ENCODE data around the gene DYNLT3.

DYNLT3 gene, protein sequence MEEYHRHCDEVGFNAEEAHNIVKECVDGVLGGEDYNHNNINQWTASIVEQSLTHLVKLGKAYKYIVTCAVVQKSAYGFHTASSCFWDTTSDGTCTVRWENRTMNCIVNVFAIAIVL

DNA sequence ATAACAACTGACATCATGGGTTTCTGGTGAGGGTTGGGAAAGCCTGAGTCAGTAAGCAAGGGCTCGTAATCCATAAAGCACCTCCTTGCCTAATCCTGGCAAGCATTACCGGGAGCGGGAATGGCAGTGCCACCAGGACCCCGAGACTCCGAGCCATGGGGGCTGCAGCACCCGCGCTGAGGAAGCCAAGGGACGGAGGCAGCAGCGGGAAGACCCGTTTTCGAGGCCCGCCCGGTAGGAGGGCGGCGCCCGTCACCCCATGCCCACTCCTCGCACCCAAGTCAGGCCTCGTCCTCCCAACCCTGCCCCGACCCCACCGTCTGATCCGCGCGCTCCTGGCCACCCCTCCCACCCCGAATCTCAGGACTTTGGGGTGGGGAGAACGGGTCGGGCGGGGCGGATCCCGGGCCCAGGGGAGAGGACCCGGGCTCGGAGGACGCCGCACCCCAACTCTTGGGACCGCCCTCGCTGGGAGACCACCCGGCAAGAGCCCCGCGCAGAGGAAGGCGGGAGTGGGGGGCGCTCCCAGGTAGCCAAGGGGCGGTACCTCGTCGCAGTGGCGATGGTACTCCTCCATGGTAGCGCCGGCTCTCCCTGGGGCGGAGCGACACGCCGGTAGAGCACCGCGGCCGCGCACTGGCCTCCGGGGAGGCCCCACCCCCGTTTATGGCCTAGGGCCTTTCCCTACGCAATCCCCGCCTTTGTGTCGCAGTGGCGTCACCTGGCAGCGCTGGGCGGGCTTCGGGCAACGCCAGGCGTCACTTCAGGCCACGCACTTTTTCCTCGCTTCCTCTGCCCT lies at the start of gene DYNLT3:
Gene DYNLT3, minus strand, starts transcription at position 638 of the 799 bp plus-strand sequence. Its CDS starts 61 bp downstream, at position 577.
- peak; percentile 86 for DNase-seq (ENCODE audit: low spot score)
- H3K4me3 ChIP-seq, result peak within 1 kb of the TSS; percentile 88

DNA sequence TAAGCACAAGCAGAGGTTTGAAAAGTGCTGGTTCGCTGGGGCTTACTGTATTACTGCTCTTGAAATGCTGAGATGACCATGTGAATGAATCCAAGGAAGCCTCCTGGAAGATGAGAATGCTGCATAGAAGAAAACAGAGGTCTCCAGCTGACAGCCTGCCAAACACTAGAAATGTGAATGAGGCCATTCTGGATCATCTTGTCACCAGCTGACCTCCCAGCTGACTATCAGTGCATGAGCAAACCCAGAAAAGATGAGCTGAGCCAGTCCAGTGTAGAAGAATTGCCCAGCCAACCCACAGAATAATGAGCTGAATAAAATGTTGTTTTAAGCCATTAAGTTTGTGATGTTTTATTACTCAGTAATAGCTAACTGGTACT lies 49.1 kb upstream of the DYNLT3 start:
- H3K27ac ChIP-seq, result no peak overlapping the region
- TF ChIP-seq, protein P1, sequence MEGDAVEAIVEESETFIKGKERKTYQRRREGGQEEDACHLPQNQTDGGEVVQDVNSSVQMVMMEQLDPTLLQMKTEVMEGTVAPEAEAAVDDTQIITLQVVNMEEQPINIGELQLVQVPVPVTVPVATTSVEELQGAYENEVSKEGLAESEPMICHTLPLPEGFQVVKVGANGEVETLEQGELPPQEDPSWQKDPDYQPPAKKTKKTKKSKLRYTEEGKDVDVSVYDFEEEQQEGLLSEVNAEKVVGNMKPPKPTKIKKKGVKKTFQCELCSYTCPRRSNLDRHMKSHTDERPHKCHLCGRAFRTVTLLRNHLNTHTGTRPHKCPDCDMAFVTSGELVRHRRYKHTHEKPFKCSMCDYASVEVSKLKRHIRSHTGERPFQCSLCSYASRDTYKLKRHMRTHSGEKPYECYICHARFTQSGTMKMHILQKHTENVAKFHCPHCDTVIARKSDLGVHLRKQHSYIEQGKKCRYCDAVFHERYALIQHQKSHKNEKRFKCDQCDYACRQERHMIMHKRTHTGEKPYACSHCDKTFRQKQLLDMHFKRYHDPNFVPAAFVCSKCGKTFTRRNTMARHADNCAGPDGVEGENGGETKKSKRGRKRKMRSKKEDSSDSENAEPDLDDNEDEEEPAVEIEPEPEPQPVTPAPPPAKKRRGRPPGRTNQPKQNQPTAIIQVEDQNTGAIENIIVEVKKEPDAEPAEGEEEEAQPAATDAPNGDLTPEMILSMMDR (IDR thresholded peaks at IDR 0.05), result no peak
- DNase-seq (ENCODE audit: low spot score), result no peak
- no peak overlapping the region for H3K4me3 ChIP-seq

More for the DNA sequence above, at the start of gene DYNLT3:
- peak within 1 kb of the TSS; percentile 86 to 92 for H3K27ac ChIP-seq
- TF ChIP-seq, protein P1 (IDR thresholded peaks at IDR 0.05), result no peak

DNA sequence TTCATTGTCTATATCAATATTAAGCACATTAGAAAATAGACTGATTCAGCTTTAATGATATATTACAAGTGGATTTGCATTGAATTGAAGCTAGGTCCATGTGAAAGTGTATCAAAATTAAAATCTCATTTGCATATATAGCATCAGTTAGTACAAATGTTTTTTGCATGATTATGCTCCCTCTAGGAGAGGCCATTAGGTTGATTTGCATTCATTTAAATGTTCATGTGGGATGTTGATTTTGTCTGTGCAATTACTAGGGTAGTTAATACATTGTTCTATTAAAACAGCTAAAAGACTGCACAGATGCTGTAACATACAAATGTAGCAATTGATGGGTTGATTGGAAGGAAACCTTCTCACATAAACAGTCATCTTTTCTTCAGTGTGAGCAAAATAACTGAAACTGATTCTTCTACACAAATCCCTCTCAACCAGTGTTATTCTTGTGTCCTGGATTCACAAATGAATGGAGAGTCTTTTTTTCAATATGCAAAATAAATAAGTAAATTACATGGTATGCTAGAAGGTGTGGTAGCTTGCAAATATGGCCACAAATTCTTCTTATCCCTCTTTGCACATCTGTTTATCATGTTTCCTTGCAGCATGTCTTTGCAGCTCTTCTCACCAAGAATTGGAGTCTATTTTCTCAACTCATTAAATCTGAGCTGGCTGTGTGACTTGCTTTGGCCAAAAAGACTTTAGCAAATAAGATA lies 48.6 kb upstream of the DYNLT3 start:
- Histone ChIP-seq H3K4me3 (no peak overlapping the region), H3K27ac (no peak overlapping the region)
- TF ChIP-seq, protein P1 (IDR thresholded peaks at IDR 0.05), result no peak
- DNase-seq (ENCODE audit: low spot score), result no peak

DNA sequence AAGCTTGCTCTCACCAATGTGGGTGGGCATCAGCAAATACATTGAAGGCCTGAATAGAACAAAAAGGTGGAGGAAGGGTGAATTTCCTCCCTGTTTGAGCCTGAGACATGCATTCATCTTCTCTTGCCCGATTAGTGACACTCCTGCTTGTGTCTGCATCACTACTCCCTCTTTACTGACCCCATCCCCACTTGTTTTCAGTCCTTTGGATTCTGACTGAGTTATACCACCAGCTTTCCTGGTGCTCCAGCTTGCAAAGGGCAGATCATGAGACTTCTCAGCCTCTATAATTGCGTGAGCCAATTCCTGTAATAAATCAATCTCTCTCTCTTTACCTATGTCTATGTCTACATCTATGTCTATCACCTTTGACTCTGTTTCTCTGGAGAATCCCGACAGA lies 47.4 kb upstream of the DYNLT3 start:
- Histone ChIP-seq H3K27ac (no peak overlapping the region), H3K4me3 (no peak overlapping the region)
- no peak for DNase-seq (ENCODE audit: low spot score)
- TF ChIP-seq, protein P1 (IDR thresholded peaks at IDR 0.05), result no peak

DNA sequence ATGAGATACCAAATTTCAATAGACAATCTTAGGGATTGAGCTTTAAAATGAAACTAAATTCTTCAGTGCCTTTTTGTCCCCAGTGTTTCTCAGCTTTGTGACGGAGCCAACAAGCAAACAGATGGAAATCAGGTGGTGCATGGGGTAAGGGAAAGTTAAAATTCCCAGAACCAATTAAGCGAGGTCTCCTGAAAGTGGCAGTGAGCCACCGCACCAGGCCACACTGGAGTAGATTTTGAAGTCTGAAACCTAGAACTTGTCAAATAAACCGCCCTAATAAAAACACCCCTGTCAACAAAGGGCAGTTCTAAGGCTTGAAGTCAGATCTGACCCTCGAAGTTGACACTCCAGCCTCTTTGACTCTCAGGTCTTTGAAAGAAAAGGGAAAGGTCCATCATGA lies 40.6 kb upstream of the DYNLT3 start:
- no peak for DNase-seq (ENCODE audit: low spot score)
- TF ChIP-seq, protein P1 (IDR thresholded peaks at IDR 0.05), result no peak
- Histone ChIP-seq H3K27ac (no peak overlapping the region), H3K4me3 (no peak overlapping the region)

DNA sequence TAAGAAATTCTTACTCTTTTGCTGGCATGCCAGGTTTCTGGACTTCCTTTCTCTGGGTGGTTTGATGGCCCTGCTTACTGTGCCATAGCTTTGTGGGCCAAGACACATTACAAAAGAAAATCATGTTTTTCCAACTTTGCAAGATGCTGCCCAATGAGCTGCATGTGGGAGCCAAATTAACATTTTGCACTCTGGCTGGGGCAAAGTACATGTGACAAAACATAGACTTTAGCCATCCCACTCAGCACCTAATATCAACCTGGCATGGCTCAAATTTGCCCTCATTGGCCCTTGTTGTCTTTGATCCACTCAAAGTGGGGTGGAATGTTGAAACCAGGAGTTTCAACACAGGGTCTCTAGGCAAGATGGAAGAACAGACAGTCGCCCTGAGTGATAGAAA lies 40.0 kb upstream of the DYNLT3 start:
- H3K27ac ChIP-seq, result no peak overlapping the region
- H3K4me3 ChIP-seq, result no peak overlapping the region
- TF ChIP-seq, protein P1 (IDR thresholded peaks at IDR 0.05), result no peak
- no peak for DNase-seq (ENCODE audit: low spot score)

All from coronary artery (tissue), 2 donors.